ENCODE results near the gene C1QTNF8. TPM values are rescaled to one million over a fixed set of nuclear protein-coding genes. Genes with fewer than 3 reads are reported as not detected.

C1QTNF8 gene
- total RNA-seq, 1 donor, result not detected

DNA sequence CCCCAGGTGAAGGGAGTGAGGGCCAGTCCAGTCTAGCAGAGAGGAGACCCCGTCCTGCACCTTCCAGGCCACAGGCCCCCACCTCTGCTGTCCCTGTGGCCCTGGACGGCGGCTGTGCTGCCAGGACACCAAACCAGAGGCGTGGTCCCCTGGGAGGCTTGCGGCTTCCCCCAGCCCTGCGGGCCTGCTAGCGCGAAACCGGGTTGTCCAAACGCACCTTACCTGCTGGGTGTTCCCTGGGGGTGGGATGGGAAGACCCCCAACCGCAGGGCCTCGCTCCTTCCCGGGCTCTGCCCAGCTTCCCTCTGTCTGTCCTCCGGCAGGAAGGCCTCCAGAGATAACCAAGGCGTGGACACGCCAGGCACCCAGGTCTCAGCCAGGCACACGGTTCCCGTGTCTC is 37.2 kb upstream of the C1QTNF8 start:
- TF ChIP-seq, protein P1, sequence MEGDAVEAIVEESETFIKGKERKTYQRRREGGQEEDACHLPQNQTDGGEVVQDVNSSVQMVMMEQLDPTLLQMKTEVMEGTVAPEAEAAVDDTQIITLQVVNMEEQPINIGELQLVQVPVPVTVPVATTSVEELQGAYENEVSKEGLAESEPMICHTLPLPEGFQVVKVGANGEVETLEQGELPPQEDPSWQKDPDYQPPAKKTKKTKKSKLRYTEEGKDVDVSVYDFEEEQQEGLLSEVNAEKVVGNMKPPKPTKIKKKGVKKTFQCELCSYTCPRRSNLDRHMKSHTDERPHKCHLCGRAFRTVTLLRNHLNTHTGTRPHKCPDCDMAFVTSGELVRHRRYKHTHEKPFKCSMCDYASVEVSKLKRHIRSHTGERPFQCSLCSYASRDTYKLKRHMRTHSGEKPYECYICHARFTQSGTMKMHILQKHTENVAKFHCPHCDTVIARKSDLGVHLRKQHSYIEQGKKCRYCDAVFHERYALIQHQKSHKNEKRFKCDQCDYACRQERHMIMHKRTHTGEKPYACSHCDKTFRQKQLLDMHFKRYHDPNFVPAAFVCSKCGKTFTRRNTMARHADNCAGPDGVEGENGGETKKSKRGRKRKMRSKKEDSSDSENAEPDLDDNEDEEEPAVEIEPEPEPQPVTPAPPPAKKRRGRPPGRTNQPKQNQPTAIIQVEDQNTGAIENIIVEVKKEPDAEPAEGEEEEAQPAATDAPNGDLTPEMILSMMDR (IDR thresholded peaks at IDR 0.05; ENCODE audit: insufficient read depth, low read length), result no peak
- DNase-seq (ENCODE audit: low read depth), result no peak

DNA sequence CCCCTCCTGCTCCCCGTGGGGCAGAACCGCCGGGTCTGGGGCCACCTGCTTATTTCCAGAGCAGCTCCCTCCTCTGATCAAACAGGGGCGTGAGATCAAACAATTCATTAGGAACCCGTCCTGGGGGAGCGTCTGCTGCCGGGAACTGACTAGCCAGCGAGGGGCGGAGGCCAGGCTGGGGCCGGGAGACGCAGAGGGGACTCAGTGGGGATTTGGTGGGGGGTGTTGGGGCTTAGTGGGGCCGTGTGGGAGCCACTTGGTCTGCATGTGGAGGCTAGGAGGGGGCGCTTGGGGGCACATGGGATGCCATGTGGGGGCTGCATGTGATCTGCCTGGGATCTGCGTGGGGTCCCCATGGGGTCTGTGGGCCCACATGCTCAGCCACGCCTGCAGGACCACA is 36.4 kb upstream of the C1QTNF8 start:
- no peak for DNase-seq (ENCODE audit: low read depth)
- TF ChIP-seq, protein P1 (IDR thresholded peaks at IDR 0.05; ENCODE audit: insufficient read depth, low read length), result no peak
- no peak overlapping the region for H3K4me3 ChIP-seq (ENCODE audit: low read depth, low read length)

More for the DNA sequence above, 37.2 kb upstream of the C1QTNF8 start:
- no peak overlapping the region for H3K4me3 ChIP-seq (ENCODE audit: low read depth, low read length)

DNA sequence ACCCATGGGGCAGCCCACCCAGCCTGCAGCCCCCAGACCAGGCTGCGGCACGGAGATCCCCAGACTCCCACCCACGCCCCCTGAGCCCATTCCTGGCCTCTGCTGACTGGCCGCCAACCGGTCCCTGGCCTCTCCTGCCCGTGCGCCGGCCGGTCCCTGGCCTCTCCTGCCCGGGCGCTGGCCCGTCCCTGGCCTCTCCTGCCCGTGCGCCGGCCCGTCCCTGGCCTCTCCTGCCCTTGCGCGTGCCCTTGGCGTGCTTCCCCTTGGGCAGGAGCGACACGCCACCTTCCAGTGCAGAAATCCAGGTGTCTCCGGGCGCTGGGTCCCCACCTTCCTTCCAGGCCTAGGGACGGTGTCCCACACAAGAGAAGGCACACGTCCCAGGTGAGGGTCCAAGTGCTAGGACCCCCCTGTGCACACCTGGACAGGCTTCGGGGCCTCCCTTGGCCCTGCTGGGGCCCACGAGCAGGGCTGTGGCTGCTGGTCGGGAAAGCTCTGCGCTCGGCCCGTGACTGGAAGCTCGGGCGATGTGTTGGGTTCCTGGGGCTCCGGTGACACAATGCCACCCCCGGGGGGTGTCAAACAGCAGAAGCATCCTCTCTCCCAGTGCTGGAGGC is 35.4 kb upstream of the C1QTNF8 start:
- DNase-seq (ENCODE audit: low read depth), result no peak
- H3K4me3 ChIP-seq (ENCODE audit: low read depth, low read length), result no peak overlapping the region
- TF ChIP-seq, protein P1 (IDR thresholded peaks at IDR 0.05; ENCODE audit: insufficient read depth, low read length), result no peak

DNA sequence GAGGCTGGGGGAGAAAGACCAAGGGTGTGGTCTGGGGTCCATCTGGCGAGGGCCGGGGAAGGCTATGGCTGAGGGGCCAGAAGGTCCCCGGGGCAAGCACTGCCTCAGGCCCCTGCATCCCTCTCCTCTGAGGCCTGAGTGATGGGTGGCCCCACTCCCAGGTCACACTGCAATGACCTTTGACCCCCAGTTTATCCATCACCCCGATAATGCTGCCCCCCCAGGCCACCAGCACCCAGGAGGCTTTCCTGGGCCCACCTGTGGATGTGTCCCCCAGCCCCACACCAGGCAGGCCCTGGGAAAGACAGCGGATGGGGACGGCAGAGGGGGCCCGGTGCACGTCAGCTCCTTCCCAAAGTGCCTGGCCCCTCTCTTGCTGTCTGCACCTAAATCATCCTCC is 34.3 kb upstream of the C1QTNF8 start:
- DNase-seq (ENCODE audit: low read depth), result no peak
- H3K4me3 ChIP-seq (ENCODE audit: low read depth, low read length), result no peak overlapping the region
- TF ChIP-seq, protein P1 (IDR thresholded peaks at IDR 0.05; ENCODE audit: insufficient read depth, low read length), result no peak

DNA sequence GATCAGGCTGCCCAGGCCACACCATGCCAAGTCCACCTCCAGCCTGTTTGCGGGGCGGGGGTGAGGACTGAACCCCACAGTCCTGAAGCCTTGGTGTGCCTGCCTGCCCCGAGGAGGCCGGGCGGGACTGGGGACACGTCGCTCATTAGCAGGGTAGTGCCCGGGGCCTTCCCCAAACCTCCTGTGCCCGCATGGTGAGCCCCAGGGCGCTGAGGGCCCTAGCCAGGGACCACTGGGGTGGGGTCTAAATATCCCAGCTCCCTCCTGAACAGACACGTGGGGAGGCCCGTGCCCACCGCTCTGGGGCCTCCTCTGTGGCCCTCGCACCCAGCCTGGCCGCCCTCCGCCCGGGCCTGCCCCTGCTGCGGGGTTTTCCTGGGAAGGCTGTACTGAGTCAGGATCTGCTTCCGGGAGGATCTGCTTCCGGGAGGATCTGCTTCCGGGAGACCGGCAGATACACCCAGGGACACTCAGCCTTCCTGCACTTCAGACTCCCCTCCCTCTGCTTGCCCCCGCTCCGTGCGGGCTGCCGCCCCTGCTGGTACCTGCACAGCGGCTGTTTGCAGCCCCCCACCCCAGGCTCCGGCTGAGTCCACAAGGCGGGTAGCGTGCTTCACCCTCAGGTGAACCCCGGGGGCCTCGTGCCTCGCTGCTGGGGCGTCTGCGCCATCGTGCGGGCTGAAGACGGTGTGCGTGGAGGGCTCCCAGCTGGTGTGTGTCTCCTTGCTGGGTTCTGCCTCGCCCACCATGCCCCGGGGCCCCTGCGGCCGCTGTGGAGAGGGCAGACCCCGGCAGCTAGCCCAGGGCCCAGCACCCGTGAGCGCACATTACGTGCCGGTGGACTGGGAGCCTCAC is 33.3 kb upstream of the C1QTNF8 start:
- TF ChIP-seq, protein P1 (IDR thresholded peaks at IDR 0.05; ENCODE audit: insufficient read depth, low read length), result no peak
- DNase-seq (ENCODE audit: low read depth), result no peak
- H3K4me3 ChIP-seq (ENCODE audit: low read depth, low read length), result no peak overlapping the region

DNA sequence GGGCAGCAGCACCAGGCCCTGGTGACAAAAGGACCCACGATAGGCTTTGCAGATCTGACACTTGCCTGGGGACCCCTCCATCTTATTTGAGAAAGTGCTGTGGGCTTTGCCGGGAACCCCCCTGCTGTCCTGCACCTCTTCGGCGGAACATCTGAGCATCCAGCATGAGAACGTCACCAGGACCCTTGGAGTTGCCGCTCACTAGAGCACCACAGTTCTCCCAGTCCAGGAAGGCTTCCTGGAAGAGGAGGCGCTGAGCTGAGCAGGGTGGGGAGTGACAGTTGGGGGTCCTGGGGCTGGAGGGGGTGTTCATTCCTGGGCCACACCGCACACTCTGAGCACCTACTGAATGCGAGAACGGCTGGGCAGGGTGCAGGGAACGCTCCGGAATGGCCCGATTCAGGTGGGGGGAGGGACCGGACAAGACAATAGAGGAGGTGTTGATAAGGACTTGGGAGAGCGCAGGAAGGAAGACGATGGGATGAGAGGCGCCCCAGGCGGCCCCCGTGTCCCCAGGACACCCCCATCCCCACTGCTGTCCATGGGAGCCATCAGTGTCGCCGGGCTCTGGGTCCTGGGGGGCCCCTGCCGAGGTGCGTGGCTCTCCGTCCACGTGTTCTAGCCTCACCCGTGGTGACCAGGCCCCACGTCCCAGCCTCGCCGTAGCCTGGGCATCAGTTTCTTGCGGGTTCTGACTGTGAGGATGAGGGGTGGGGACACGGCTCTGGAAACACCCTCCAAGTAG is 32.1 kb upstream of the C1QTNF8 start:
- TF ChIP-seq, protein P1 (IDR thresholded peaks at IDR 0.05; ENCODE audit: insufficient read depth, low read length), result no peak
- DNase-seq (ENCODE audit: low read depth), result no peak
- H3K4me3 ChIP-seq (ENCODE audit: low read depth, low read length), result no peak overlapping the region

Measured in fibroblast of the aortic adventitia (primary cell).